COLO829 (cell line): ENCODE data around the gene SSH3.
A peak's percentile ranks its signal among the peaks of the same experiment; 100 is the strongest.
"Not testable (repeated sequence)": the region's sequence is repeated elsewhere in the genome, so short reads cannot be mapped to it uniquely, and the experiment has no call there.

Experiments
- DNase-seq: peaks from one replicate; pipeline ENCODE4 v3.0.0; 2012; ENCODE audit warnings: low spot score

SSH3 gene

GRCh38 chr11:67312187-67313021, 9.1 kb downstream of the SSH3 start:
- DNase-seq, result no peak

GRCh38 chr11:67313125-67313890, 10.0 kb downstream of the SSH3 start:
- no peak for DNase-seq

GRCh38 chr11:67314218-67314617, 10.9 kb downstream of the SSH3 start:
- no peak for DNase-seq

GRCh38 chr11:67315325-67315909, 12.1 kb downstream of the SSH3 start:
- DNase-seq, result no peak

GRCh38 chr11:67316882-67317204, 13.5 kb downstream of the SSH3 start:
- no peak for DNase-seq

- peak; percentile 99 for DNase-seq
Observed at GRCh38 chr11:67317205-67317887, 14.0 kb downstream of the SSH3 start.

- no peak for DNase-seq
Observed at GRCh38 chr11:67317888-67318555, 14.7 kb downstream of the SSH3 start.

- DNase-seq, result not testable (repeated sequence)
Observed at GRCh38 chr11:67318876-67319275, 15.5 kb downstream of the SSH3 start.

- no peak for DNase-seq
Observed at GRCh38 chr11:67320011-67320410, 16.7 kb downstream of the SSH3 start.

- no peak for DNase-seq
Observed at GRCh38 chr11:67320691-67321090, 17.4 kb downstream of the SSH3 start.

- no peak for DNase-seq
Observed at GRCh38 chr11:67321313-67321871, 18.1 kb downstream of the SSH3 start.

GRCh38 chr11:67322049-67322448, 18.7 kb downstream of the SSH3 start:
- no peak for DNase-seq

- DNase-seq, result no peak
Observed at GRCh38 chr11:67323526-67323925, 20.2 kb downstream of the SSH3 start.

GRCh38 chr11:67332081-67332691, 28.9 kb downstream of the SSH3 start:
- DNase-seq, result no peak

GRCh38 chr11:67337257-67337656, 33.9 kb downstream of the SSH3 start:
- no peak for DNase-seq

GRCh38 chr11:67344264-67344663, 40.9 kb downstream of the SSH3 start:
- DNase-seq, result no peak

- no peak for DNase-seq
Observed at GRCh38 chr11:67345247-67345919, 42.1 kb downstream of the SSH3 start.

- DNase-seq, result no peak
Observed at GRCh38 chr11:67345920-67346819, 42.8 kb downstream of the SSH3 start.

- DNase-seq, result no peak
Observed at GRCh38 chr11:67347964-67348749, 44.8 kb downstream of the SSH3 start.
